NCI-H510A (cell line): ENCODE results near the gene TECR.
"Not testable (repeated sequence)": the region's sequence is repeated elsewhere in the genome, so short reads cannot be mapped to it uniquely, and the experiment has no call there.

Experiments
- DNase-seq: peaks from one replicate; lab custom pipeline; 2025; lab: John Stamatoyannopoulos, UW

The TECR gene

GRCh38 chr19:14585187-14585586 is 55.8 kb downstream of the TECR start:
- DNase-seq = not testable (repeated sequence)

GRCh38 chr19:14589433-14589832 is 60.0 kb downstream of the TECR start:
- not testable (repeated sequence) for DNase-seq

- no peak for DNase-seq
These were observed 66.2 kb downstream of the TECR start for GRCh38 chr19:14595558-14595957.

GRCh38 chr19:14599548-14600147 is 70.3 kb downstream of the TECR start:
- DNase-seq = no peak

GRCh38 chr19:14603990-14604387 is 74.6 kb downstream of the TECR start:
- DNase-seq = no peak

GRCh38 chr19:14606627-14607026 is 77.2 kb downstream of the TECR start:
- DNase-seq = no peak

GRCh38 chr19:14611051-14611450 is 81.7 kb downstream of the TECR start:
- no peak for DNase-seq

- DNase-seq = not testable (repeated sequence)
These were observed 82.8 kb downstream of the TECR start for GRCh38 chr19:14612242-14612641.

GRCh38 chr19:14612657-14613056 is 83.3 kb downstream of the TECR start:
- DNase-seq = no peak

GRCh38 chr19:14613399-14614098 is 84.2 kb downstream of the TECR start:
- DNase-seq = not testable (repeated sequence)

- DNase-seq = no peak
These were observed 84.7 kb downstream of the TECR start for GRCh38 chr19:14614099-14614412.
